ENCODE results near the gene CCNT1. TPM values are rescaled to one million over a fixed set of nuclear protein-coding genes. Genes with fewer than 3 reads are reported as not detected.

Gene CCNT1
- total RNA-seq, 2 experiments from 2014 or later: 30.9 to 59.1 TPM

DNA sequence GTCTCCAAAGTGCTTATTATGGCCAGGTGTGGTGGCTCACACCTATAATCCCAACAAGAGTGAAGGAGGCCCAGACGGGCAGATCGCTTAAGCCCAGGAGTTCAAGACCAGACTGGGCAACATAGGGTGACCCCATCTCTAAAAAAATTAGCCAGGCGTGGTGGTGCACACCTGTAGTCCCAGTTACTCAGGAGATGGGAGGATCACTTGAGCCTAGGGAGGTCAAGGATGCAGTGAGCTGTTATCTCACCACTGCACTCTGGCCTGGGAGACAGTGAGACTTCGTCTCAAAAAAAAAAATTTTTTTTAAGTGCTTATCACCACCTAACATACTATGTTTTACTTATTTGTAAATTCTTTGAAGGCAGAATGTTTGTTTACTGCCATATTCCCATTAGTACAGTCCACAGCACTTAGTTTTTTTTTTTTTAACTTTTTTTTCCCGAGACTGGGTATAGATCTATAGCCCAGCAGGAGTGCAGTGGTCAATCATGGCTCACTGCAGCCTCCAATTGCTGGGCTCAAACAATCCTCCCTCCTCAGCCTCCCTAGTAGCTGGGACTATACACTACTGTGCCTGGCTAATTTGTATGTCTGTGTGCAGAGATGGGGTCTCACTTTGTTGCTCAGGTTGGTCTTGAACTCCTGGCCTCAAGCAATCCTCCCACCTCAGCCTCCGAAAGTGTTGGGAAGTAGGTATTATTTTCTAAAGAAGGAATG is 29.7 kb downstream of the CCNT1 start:
- intact Hi-C loops (cut with micrococcal nuclease; ENCODE audit: unreplicated experiment): no loop called here
- no peak overlapping the region for H3K4me2 ChIP-seq (ENCODE audit: low read length)
- DNase-seq (ENCODE audit: low spot score): no peak
- no TSS peak for BruUV-seq (replicated peaks)
- ChIA-PET CTCF (ENCODE audit: unreplicated experiment) (no interaction called here), POLR2A (interaction anchor here (0.6 kb wide), 1 partner anchor 386 kb away, joined by 3 read pairs; no protein-coding TSS in a partner anchor)
- no peak overlapping the region for H2AFZ ChIP-seq (ENCODE audit: low read length)
- H3K4me3 ChIP-seq (ENCODE audit: low read depth, low read length, poor library complexity, severe bottlenecking): no peak overlapping the region
- H3K79me2 ChIP-seq (ENCODE audit: insufficient read depth, low read depth, low read length): peaks cover 10% of the 10 kb centered on the region
- H3K36me3 ChIP-seq (ENCODE audit: insufficient read depth, low read length): peaks cover 45% of the 10 kb centered on the region
- H3K4me1 ChIP-seq (ENCODE audit: insufficient read depth, low read length, poor library complexity, severe bottlenecking): peaks cover 5% of the 10 kb centered on the region
- TF ChIP-seq EZH2phosphoT487 (IDR thresholded peaks at IDR 0.05; ENCODE audit: borderline replicate concordance, low read depth, low read length): no peak
- TF ChIP-seq, protein P1, sequence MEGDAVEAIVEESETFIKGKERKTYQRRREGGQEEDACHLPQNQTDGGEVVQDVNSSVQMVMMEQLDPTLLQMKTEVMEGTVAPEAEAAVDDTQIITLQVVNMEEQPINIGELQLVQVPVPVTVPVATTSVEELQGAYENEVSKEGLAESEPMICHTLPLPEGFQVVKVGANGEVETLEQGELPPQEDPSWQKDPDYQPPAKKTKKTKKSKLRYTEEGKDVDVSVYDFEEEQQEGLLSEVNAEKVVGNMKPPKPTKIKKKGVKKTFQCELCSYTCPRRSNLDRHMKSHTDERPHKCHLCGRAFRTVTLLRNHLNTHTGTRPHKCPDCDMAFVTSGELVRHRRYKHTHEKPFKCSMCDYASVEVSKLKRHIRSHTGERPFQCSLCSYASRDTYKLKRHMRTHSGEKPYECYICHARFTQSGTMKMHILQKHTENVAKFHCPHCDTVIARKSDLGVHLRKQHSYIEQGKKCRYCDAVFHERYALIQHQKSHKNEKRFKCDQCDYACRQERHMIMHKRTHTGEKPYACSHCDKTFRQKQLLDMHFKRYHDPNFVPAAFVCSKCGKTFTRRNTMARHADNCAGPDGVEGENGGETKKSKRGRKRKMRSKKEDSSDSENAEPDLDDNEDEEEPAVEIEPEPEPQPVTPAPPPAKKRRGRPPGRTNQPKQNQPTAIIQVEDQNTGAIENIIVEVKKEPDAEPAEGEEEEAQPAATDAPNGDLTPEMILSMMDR (conservative IDR thresholded peaks at IDR 0.05; ENCODE audit: low read length): no peak
- H3K9me2 ChIP-seq (ENCODE audit: insufficient read depth, low read length): no peaks in the 10 kb centered on the region
- no peaks in the 10 kb centered on the region for H3K9me3 ChIP-seq (ENCODE audit: low read length)
- H3K27ac ChIP-seq (ENCODE audit: low read depth, low read length, poor library complexity, severe bottlenecking): no peak overlapping the region
- 0 out of 2 replicates have a peak, but pooled peaks cover 8% of the 10 kb centered on the region for H4K20me1 ChIP-seq (ENCODE audit: insufficient read depth, low read length)

DNA sequence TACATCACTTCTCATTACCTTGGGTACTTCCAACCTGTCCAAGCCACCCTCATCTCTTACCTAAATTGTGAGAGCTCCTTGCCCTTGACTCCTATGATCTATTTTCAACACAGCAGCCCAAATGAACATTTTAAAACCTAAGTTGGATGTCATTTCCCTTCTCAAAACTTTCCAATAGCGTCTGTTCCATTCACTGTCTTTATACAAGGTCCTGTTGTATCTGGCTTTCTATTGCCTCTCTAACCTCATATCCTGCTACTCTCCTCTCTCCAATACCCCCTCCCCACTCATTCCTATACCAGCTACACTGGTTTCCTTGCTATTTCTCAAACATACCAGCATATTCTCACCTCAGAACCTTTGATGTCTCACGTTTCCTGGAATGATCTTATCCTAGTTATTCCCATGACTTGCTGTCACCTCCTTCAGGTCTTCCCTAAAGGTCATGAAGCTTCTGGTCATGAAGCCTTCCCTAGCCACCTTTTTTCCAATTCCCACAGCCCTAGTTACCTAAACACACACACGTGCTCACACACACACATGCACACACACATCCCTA is 30.4 kb downstream of the CCNT1 start:
- Histone ChIP-seq H3K4me1 (ENCODE audit: insufficient read depth, low read length, poor library complexity, severe bottlenecking) (peaks cover 5% of the 10 kb centered on the region), H3K79me2 (ENCODE audit: insufficient read depth, low read depth, low read length) (peaks cover 10% of the 10 kb centered on the region), H4K20me1 (ENCODE audit: insufficient read depth, low read length) (0 out of 2 replicates have a peak, but pooled peaks cover 8% of the 10 kb centered on the region), H2AFZ (ENCODE audit: low read length) (no peak overlapping the region), H3K4me2 (ENCODE audit: low read length) (no peak overlapping the region), H3K4me3 (ENCODE audit: low read depth, low read length, poor library complexity, severe bottlenecking) (no peak overlapping the region), H3K27ac (ENCODE audit: low read depth, low read length, poor library complexity, severe bottlenecking) (no peak overlapping the region), H3K36me3 (ENCODE audit: insufficient read depth, low read length) (peaks cover 39% of the 10 kb centered on the region), H3K9me3 (ENCODE audit: low read length) (no peaks in the 10 kb centered on the region), H3K9me2 (ENCODE audit: insufficient read depth, low read length) (no peaks in the 10 kb centered on the region)
- BruUV-seq (replicated peaks): no TSS peak
- ChIA-PET CTCF (ENCODE audit: unreplicated experiment) (no interaction called here), POLR2A (interaction anchor here (1.0 kb wide), 1 partner anchor 17 kb away, joined by 5 read pairs; no protein-coding TSS in a partner anchor)
- intact Hi-C loops (cut with micrococcal nuclease; ENCODE audit: unreplicated experiment): no loop called here
- no peak for TF ChIP-seq EZH2phosphoT487 (IDR thresholded peaks at IDR 0.05; ENCODE audit: borderline replicate concordance, low read depth, low read length)
- TF ChIP-seq, protein P1 (conservative IDR thresholded peaks at IDR 0.05; ENCODE audit: low read length): no peak
- no peak for DNase-seq (ENCODE audit: low spot score)

DNA sequence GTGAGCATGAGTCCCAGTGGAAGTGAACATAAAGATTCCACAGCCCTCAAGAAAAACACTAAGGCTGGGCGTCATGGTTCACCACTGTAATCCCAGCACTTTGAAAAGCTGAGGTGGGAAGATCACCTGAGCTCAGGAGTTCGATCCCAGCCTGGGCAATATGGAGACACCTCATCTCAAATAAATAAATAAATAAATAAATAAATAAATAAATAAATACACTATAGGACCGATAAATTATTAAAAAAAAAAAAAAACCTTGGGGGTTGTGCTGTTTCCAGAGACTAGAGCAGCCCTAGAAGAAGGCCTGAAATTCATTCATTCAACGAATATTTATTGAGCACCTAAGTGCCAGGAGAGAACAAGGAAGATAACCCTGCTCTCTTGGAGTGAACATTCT is 33.0 kb downstream of the CCNT1 start:
- Histone ChIP-seq H3K36me3 (ENCODE audit: insufficient read depth, low read length) (peaks cover 36% of the 10 kb centered on the region), H3K9me3 (ENCODE audit: low read length) (no peaks in the 10 kb centered on the region), H3K4me3 (ENCODE audit: low read depth, low read length, poor library complexity, severe bottlenecking) (no peak overlapping the region), H3K4me1 (ENCODE audit: insufficient read depth, low read length, poor library complexity, severe bottlenecking) (peaks cover 30% of the 10 kb centered on the region), H2AFZ (ENCODE audit: low read length) (no peak overlapping the region), H3K9me2 (ENCODE audit: insufficient read depth, low read length) (no peaks in the 10 kb centered on the region), H4K20me1 (ENCODE audit: insufficient read depth, low read length) (peaks cover 20% of the 10 kb centered on the region; the same call in 1 of the 2 replicates), H3K27ac (ENCODE audit: low read depth, low read length, poor library complexity, severe bottlenecking) (no peak overlapping the region), H3K79me2 (ENCODE audit: insufficient read depth, low read depth, low read length) (peaks cover 34% of the 10 kb centered on the region), H3K4me2 (ENCODE audit: low read length) (no peak overlapping the region)
- TF ChIP-seq EZH2phosphoT487 (IDR thresholded peaks at IDR 0.05; ENCODE audit: borderline replicate concordance, low read depth, low read length): no peak
- TF ChIP-seq, protein P1 (conservative IDR thresholded peaks at IDR 0.05; ENCODE audit: low read length): no peak
- no TSS peak for BruUV-seq (replicated peaks)
- intact Hi-C loops (cut with micrococcal nuclease; ENCODE audit: unreplicated experiment): no loop called here
- no peak for DNase-seq (ENCODE audit: low spot score)
- ChIA-PET CTCF (ENCODE audit: unreplicated experiment) (no interaction called here), POLR2A (interaction anchor here (0.6 to 2.1 kb wide), 7 partner anchors 9 to 1464 kb away, joined by 3 to 6 read pairs (median 4); no protein-coding TSS in a partner anchor)
